Fibroblast of gingiva (primary cell): ENCODE data around the gene ARHGEF16.

Experiments
- DNase-seq: peaks from one replicate; pipeline ENCODE4 v3.0.0-alpha.2; 2011; ENCODE audit warnings: low read depth

ARHGEF16 gene

GRCh38 chr1:3482378-3482849 is 27.9 kb downstream of the ARHGEF16 start:
- no peak for DNase-seq

GRCh38 chr1:3483380-3483779 is 28.9 kb downstream of the ARHGEF16 start:
- no peak for DNase-seq

GRCh38 chr1:3483801-3484444 is 29.5 kb downstream of the ARHGEF16 start:
- DNase-seq = no peak

GRCh38 chr1:3485016-3485415 is 30.6 kb downstream of the ARHGEF16 start:
- DNase-seq = no peak

- no peak for DNase-seq
These were observed 34.0 kb downstream of the ARHGEF16 start for GRCh38 chr1:3488432-3488831.

- DNase-seq = no peak
These were observed 35.7 kb downstream of the ARHGEF16 start for GRCh38 chr1:3490046-3490745.

- peak; percentile 23 for DNase-seq
These were observed 37.1 kb downstream of the ARHGEF16 start for GRCh38 chr1:3491291-3492246.

GRCh38 chr1:3492545-3493246 is 38.2 kb downstream of the ARHGEF16 start:
- no peak for DNase-seq

GRCh38 chr1:3494321-3495308 is 40.1 kb downstream of the ARHGEF16 start:
- no peak for DNase-seq

- no peak for DNase-seq
These were observed 41.6 kb downstream of the ARHGEF16 start for GRCh38 chr1:3495776-3496745.

- no peak for DNase-seq
These were observed 42.5 kb downstream of the ARHGEF16 start for GRCh38 chr1:3496916-3497315.

GRCh38 chr1:3497521-3497920 is 43.1 kb downstream of the ARHGEF16 start:
- DNase-seq = no peak

GRCh38 chr1:3498246-3498930 is 43.9 kb downstream of the ARHGEF16 start:
- DNase-seq = no peak

GRCh38 chr1:3498986-3499385 is 44.5 kb downstream of the ARHGEF16 start:
- no peak for DNase-seq

GRCh38 chr1:3499611-3500010 is 45.1 kb downstream of the ARHGEF16 start:
- no peak for DNase-seq

GRCh38 chr1:3500265-3500835 is 45.9 kb downstream of the ARHGEF16 start:
- DNase-seq = no peak

GRCh38 chr1:3501437-3501836 is 47.0 kb downstream of the ARHGEF16 start:
- no peak for DNase-seq

- peak; percentile 52 for DNase-seq
These were observed 47.6 kb downstream of the ARHGEF16 start for GRCh38 chr1:3501856-3502640.
